GM12891 (cell line): ENCODE measurements around the gene RPUSD1. TPM values are rescaled to one million over a fixed set of nuclear protein-coding genes. Genes with fewer than 3 reads are reported as not detected.
"Not testable (repeated sequence)": the region's sequence is repeated elsewhere in the genome, so short reads cannot be mapped to it uniquely, and the experiment has no call there.

Experiments
- DNase-seq: peaks from one replicate; pipeline ENCODE4 v3.0.0; 2011; ENCODE audit warnings: low spot score; ENCODE audit not compliant: insufficient read length
- FAIRE-seq: peaks from 2 replicates; lab custom pipeline; 2011; peaks lifted over from hg19 to GRCh38; lab: Jason Lieb, UNC
- PAX5 ChIP-seq: IDR thresholded peaks from 2 replicates; pipeline ENCODE4 v1.6.1; 2011; ENCODE audit warnings: low read length, moderate library complexity, mild to moderate bottlenecking; ENCODE audit not compliant: insufficient read depth, severe bottlenecking
- POLR2A ChIP-seq: IDR thresholded peaks from 2 replicates; pipeline ENCODE4 v1.6.1; 2011; ENCODE audit warnings: low read depth, low read length, control low read depth
- POLR2AphosphoS5 ChIP-seq: IDR thresholded peaks from 2 replicates; pipeline ENCODE4 v1.6.1; 2011; ENCODE audit warnings: low read depth, low read length, control low read depth
- POU2F2 ChIP-seq: IDR thresholded peaks from 2 replicates; pipeline ENCODE4 v1.6.1; 2011; ENCODE audit warnings: low read depth, mild to moderate bottlenecking, control low read depth, low read length, moderate library complexity
- SPI1 ChIP-seq: IDR thresholded peaks from 2 replicates; pipeline ENCODE4 v1.6.1; 2011; ENCODE audit warnings: low read depth, low read length, control low read depth
- TAF1 ChIP-seq: IDR thresholded peaks from 2 replicates; pipeline ENCODE4 v1.6.1; 2011; ENCODE audit warnings: low read depth, low read length, control low read depth
- polyA plus RNA-seq: library from polyadenylated mRNA; unstranded; fragments of >200 nt; gene quantifications from one replicate; pipeline ENCODE4 v1.2.1, GENCODE V29; 2012; ENCODE audit warnings: low read depth, missing spikeins, inconsistent platforms; ENCODE audit not compliant: missing spikeins

Gene RPUSD1, protein sequence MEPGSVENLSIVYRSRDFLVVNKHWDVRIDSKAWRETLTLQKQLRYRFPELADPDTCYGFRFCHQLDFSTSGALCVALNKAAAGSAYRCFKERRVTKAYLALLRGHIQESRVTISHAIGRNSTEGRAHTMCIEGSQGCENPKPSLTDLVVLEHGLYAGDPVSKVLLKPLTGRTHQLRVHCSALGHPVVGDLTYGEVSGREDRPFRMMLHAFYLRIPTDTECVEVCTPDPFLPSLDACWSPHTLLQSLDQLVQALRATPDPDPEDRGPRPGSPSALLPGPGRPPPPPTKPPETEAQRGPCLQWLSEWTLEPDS
- 16.1 TPM for polyA plus RNA-seq

DNA sequence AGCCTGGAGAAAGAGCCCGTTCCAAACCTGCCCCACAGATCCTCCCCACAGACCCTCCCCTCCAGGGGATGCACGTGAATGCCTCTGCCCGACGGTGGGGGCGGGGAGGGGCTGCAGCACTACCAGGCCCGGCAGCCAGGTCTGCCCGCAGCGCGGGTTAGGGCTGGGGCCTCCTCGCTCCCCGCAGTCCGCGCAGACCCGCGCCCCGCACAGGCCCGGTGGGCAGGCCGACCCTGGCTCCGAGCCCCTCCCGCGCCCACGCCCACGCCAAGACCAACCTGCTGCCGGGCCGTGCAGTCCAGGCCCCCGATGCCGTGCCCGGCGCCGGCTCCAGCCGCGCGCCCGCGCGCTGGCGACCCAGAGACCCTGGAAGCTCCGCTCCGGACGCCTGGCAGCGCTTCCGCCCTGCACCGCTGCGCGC lies at the start of gene RPUSD1:
Gene RPUSD1, minus strand, starts transcription at position 404 of the 421 bp plus-strand sequence. CDS start 644 bp downstream, outside the sequence.
- 0 out of 2 replicates have a peak, but pooled peaks have one; percentile 42 for TF ChIP-seq POLR2A
- no peak for TF ChIP-seq POU2F2
- peak; percentile 44; the same call in 1 of the 2 replicates for TF ChIP-seq POLR2AphosphoS5
- DNase-seq: no peak

DNA sequence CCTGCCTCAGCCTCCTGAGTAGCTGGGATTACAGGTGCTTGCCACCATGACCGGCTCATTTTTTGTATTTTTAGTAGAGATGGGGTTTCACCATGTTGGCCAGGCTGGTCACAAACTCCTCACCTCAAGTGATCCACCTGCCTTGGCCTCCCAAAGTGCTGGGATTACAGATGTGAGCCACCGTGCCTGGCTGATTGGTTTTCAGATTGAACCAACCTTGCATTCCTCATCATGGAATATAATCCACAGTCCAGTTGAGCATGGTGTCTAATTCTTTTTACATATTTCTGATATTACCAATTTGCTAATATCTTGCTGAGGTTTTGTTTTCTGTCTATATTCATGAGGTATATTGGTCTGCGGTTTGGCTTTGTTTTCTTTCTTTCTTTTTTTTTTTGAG lies 48.6 kb upstream of the RPUSD1 start:
- not testable (repeated sequence) for DNase-seq, FAIRE-seq

More for the DNA sequence above, at the start of gene RPUSD1:
- no peak for FAIRE-seq

DNA sequence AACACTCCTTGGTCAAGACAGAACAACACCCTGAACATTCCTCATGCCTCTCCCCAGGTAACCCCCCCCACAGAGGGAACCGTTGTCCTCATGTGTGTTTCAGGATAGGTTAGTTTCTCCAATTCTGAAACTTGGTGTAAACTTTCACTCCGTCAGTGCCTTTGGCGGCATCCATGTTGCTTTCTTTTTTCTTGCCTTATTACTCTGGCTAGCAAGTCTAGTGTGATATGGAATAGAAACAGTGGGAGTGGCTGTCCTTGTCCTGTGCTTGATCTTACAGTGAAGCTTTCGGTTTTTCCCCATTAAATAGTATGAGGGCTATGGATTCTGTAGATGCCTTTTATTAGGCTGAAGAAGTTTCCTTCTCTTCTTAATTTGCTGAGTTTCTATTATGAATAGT lies 48.0 kb upstream of the RPUSD1 start:
- FAIRE-seq (no peak), DNase-seq (no peak)
- no peak for TF ChIP-seq PAX5
- no peak for TF ChIP-seq SPI1
- no peak for TF ChIP-seq POLR2A
- no peak for TF ChIP-seq POU2F2
- TF ChIP-seq POLR2AphosphoS5: no peak
- no peak for TF ChIP-seq TAF1

DNA sequence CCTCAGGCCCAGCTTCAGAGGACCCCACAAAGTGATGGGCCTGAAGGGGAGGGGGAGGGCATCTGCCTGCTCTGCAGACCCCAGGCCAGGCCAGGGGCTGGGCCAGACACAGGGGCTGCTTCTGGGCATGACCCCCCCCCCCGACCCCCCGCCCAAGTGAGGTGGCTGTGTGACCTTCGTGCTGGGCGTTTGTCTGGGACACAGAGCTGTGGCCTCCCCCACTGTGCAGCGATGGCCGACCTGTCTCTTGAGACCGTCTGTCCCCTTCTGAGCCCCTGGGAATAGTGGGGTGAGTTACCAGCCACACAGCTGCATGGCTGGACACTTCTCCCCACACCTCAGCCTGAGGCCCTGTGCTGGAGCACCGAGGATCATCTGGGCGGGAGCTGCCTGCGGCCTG lies 47.2 kb upstream of the RPUSD1 start:
- FAIRE-seq (no peak), DNase-seq (no peak)
- TF ChIP-seq POU2F2 (no peak), PAX5 (no peak), TAF1 (no peak), POLR2AphosphoS5 (no peak), SPI1 (no peak), POLR2A (no peak)

DNA sequence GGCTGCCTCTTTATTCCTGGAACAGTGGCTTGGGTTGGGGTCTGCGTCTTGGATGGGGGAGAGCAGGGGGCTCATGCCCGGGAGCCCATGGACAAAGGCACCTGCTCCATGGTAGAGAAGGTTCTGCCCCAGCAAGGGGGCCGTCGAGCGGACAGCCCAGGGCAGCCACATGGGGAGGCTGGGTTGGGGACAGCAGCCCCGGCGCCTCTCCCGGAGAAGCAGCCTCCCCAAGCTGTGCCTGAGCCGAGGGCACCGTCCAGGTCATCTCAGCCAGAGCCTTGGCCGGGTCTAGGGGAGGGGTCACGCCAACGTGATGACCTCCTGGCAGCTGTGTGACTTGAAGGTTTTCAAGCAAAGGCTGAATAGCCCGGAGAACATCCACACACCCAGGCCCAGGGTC lies 45.2 kb upstream of the RPUSD1 start:
- TF ChIP-seq SPI1 (no peak), TAF1 (no peak), POU2F2 (no peak), POLR2AphosphoS5 (no peak), PAX5 (no peak), POLR2A (no peak)
- no peak for DNase-seq

DNA sequence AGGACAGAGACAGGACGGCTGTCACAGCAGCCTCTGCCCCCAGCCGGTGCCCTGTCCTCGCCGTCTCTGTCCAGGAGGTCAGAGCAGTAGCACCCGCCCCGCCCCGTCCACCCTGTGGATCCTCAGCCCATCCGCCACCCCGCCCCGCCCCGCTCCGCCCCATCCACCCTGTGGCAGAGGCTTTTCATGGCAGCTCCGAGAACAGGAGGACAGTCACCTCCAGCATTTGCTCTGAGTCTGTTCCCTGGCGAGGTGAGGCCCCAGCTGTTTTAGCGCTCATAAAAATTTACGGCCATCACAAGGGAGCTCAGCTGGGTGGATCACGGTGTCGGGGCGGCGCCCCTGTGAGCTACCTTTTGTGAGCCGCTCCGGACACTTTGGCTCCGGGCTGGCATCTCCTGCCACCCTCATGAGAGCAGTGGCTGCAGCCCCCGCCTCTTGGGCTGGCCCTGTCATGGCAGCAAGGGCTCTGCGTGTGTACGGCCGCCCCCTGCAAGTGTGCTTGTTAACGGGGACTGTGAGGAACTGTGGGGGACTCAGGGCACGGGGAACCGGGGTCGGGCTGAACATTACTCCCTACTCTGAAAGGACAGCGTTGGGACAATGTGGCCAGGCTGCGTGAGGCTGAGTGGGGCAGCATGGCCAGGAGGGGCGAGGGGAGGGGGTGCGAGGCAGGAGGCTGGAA lies 44.6 kb upstream of the RPUSD1 start:
- no peak for TF ChIP-seq POLR2AphosphoS5
- no peak for TF ChIP-seq POU2F2
- no peak for TF ChIP-seq PAX5
- no peak for TF ChIP-seq TAF1
- FAIRE-seq: no peak
- DNase-seq: no peak

More for the DNA sequence above, 45.2 kb upstream of the RPUSD1 start:
- FAIRE-seq: no peak

GRCh38 chr16:831571-832413 lies 43.6 kb upstream of the RPUSD1 start:
- FAIRE-seq (no peak), DNase-seq (no peak)
- TF ChIP-seq POU2F2 (no peak), PAX5 (no peak), POLR2AphosphoS5 (no peak), SPI1 (no peak), TAF1 (no peak), POLR2A (no peak)

DNA sequence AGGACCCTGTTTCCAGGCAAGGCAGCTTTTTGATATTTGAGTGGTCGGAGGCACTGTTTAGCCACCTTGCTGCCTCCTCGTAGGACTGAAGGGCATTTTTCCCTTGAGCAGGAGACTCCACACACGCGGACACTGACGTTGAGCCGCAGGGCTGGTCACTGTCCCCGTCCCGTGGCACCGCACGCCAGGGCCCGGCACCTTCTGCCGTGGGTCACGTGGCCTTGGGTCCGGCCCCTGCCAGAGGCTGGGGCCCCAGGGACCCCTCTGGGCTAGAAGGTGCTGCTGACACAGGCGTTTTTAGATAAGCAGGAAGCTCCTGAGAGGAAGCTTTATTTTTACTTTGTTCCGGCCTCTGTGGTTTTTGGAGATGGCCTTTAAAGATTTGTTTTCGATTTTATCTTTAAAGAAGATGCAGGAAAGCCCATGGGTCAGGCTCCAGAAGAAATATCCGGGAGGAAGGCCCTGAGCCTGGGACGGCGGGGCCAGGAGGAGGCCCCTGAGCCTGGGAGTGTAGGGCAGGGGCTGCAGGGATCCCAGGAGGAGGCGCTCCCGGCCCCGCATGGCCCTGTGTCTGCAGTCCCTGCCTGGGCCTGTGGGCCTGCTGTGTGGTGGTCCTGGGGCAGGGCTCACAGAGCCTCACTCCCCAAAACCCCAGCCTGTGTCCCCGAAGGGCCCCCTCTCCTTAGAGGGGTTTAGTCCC lies 42.8 kb upstream of the RPUSD1 start:
- FAIRE-seq (no peak), DNase-seq (no peak)
- TF ChIP-seq POLR2AphosphoS5: no peak
- TF ChIP-seq SPI1: no peak
- TF ChIP-seq PAX5: no peak
- no peak for TF ChIP-seq TAF1
- TF ChIP-seq POU2F2: no peak
- no peak for TF ChIP-seq POLR2A

DNA sequence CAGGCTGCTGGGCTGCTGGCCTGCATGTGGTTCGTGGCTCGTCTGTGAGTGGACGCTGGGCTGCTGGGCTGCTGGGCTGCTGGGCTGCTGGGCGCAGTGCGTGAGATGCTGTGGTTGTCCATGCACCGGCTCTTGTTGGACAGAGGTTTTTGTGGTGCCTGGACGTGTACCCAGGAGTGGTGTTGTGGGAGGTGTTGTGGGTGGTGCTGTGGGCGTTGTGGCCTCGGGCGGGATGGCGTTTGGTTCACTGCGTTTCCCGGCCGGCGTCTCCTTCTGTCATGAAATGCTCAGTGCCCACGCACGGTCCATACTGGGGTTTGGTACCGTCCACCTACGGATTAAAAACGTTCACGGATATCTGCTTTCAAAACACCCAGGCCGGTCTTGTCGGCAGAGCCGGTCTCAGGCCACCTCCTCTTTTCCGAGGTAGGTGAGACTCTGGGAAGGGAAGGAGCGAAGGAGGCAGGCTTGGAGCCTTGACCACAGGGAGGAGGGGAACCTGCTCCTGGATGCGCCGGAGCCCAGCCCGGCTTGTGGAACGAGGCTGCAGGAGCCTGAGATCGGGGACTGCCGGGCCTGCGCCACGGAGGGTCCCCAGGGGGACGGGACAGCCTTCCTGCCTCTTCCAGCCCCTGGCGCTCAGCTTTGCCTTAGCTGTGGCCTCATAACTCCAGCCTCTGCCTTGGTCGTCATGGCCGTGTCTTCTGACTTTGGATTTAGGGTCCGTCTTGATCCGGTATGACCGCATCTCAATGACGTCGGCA lies 42.1 kb upstream of the RPUSD1 start:
- DNase-seq: no peak
- TF ChIP-seq PAX5 (no peak), POLR2A (no peak), POU2F2 (no peak), POLR2AphosphoS5 (no peak), TAF1 (no peak), SPI1 (no peak)
- FAIRE-seq: no peak
